ENCODE measurements around the gene LHPP.
"Not testable (repeated sequence)": the region's sequence is repeated elsewhere in the genome, so short reads cannot be mapped to it uniquely, and the experiment has no call there.

GRCh38 chr10:124610851-124611250 is 149.2 kb downstream of the LHPP start:
- TF ChIP-seq CTCF (IDR thresholded peaks at IDR 0.05; ENCODE audit: insufficient read depth, low read length); REST (IDR thresholded peaks at IDR 0.05; ENCODE audit: insufficient replicate concordance, low read depth); POLR2AphosphoS5 (IDR thresholded peaks at IDR 0.05; ENCODE audit: low read depth); GABPA (IDR thresholded peaks at IDR 0.05; ENCODE audit: low read depth); SPI1 (IDR thresholded peaks at IDR 0.05; ENCODE audit: borderline replicate concordance, low read depth): not testable (repeated sequence)
